IMR-90 (cell line): ENCODE data around the gene CHCT1. TPM values are rescaled to one million over a fixed set of nuclear protein-coding genes. Genes with fewer than 3 reads are reported as not detected.

Experiments
- ATAC-seq: fragments of 200-7000 bp; cut with Tn5 transposase; 2 replicates; pipeline ENCODE4 v1.9.1; 2020; ENCODE audit warnings: low read depth, mild to moderate bottlenecking, moderate library complexity
- BruUV-seq: library from RNA; stranded (reverse); fragments of 400-500 nt; replicated peaks from 2 replicates; lab custom pipeline; 2021; lab: Mats Ljungman, UMichigan
- CTCF ChIA-PET: fragments of 300-600 bp; formaldehyde crosslinking; extraction: SDS; loops from one replicate; lab custom pipeline; 2021; ENCODE audit warnings: antibody characterized with exemption; lab: Yijun Ruan, JAX
- POLR2A ChIA-PET: fragments of 300-600 bp; sonication (Branson Sonifier 250); formaldehyde crosslinking; loops from one replicate; lab custom pipeline; 2022; ENCODE audit warnings: antibody characterized with exemption; ENCODE audit not compliant: unreplicated experiment; lab: Charles Lee
- DNase-seq: peaks from one replicate; pipeline ENCODE4 v3.0.0; 2013
- H2AFZ ChIP-seq: replicated peaks from 2 replicates; pipeline ENCODE3; 2013; ENCODE audit warnings: low read length, mild to moderate bottlenecking; ENCODE audit not compliant: poor library complexity
- H2AK5ac ChIP-seq: 2 replicates; pipeline ENCODE4 v1.6.1; 2013; ENCODE audit warnings: low read depth, low read length, inconsistent platforms
- H2AK9ac ChIP-seq: replicated peaks from 2 replicates; pipeline ENCODE3; 2013; ENCODE audit warnings: mild to moderate bottlenecking, low read depth, low read length, moderate library complexity; ENCODE audit not compliant: poor library complexity
- H2BK120ac ChIP-seq: 2 replicates; pipeline ENCODE4 v1.6.1; 2013; ENCODE audit warnings: low read depth, low read length, inconsistent platforms
- H2BK15ac ChIP-seq: 3 replicates; pipeline ENCODE4 v1.6.1; 2013; ENCODE audit warnings: low read depth, low read length, inconsistent platforms
- H2BK20ac ChIP-seq: 2 replicates; pipeline ENCODE4 v1.6.1; 2013; ENCODE audit warnings: low read depth, mild to moderate bottlenecking, inconsistent platforms, low read length, moderate library complexity
- H2BK5ac ChIP-seq: 2 replicates; pipeline ENCODE4 v1.6.1; 2013; ENCODE audit warnings: mild to moderate bottlenecking, low read depth, low read length, inconsistent platforms; ENCODE audit not compliant: poor library complexity, severe bottlenecking
- H3K14ac ChIP-seq: replicated peaks from 2 replicates; pipeline ENCODE4 v1.6.1; 2013; ENCODE audit warnings: low read depth, low read length, inconsistent platforms
- H3K18ac ChIP-seq: 2 replicates; pipeline ENCODE4 v1.6.1; 2013; ENCODE audit warnings: low read depth, low read length, control low read depth
- H3K23ac ChIP-seq: 2 replicates; pipeline ENCODE4 v1.6.1; 2013; ENCODE audit warnings: low read depth, low read length, inconsistent platforms
- H3K27ac ChIP-seq: 2 replicates; pipeline ENCODE4 v1.5.1; 2013; ENCODE audit warnings: mild to moderate bottlenecking, control low read depth, low read length; ENCODE audit not compliant: insufficient read depth
- H3K27me3 ChIP-seq: 2 replicates; pipeline ENCODE4 v1.6.1; 2013; ENCODE audit warnings: low read length; ENCODE audit not compliant: control insufficient read depth, insufficient read depth
- H3K36me3 ChIP-seq: 2 replicates; pipeline ENCODE4 v1.6.1; 2013; ENCODE audit warnings: low read length, mixed read lengths; ENCODE audit not compliant: control insufficient read depth, insufficient read depth
- H3K4ac ChIP-seq: 2 replicates; pipeline ENCODE4 v1.6.1; 2013; ENCODE audit warnings: low read depth, low read length, inconsistent platforms
- H3K4me1 ChIP-seq: 2 replicates; pipeline ENCODE4 v1.6.1; 2013; ENCODE audit warnings: low read length, mixed read lengths; ENCODE audit not compliant: control insufficient read depth, insufficient read depth
- H3K4me2 ChIP-seq: 2 replicates; pipeline ENCODE4 v1.6.1; 2013; ENCODE audit warnings: low read depth, mild to moderate bottlenecking, control low read depth, low read length, moderate library complexity
- H3K4me3 ChIP-seq: 2 replicates; pipeline ENCODE4 v1.5.1; 2013; ENCODE audit warnings: low read depth, mild to moderate bottlenecking, control low read depth, low read length, moderate library complexity; ENCODE audit not compliant: insufficient read depth
- H3K56ac ChIP-seq: 2 replicates; pipeline ENCODE4 v1.6.1; 2013; ENCODE audit warnings: low read length, inconsistent platforms; ENCODE audit not compliant: insufficient read depth; ENCODE audit errors: extremely low read depth
- H3K79me1 ChIP-seq, 2 experiments: 2 replicates each; pipeline ENCODE4 v1.6.1; 2013; ENCODE audit warnings: low read length in 2 of 2, inconsistent platforms in 1 of 2, low read depth in 1 of 2
- H3K9ac ChIP-seq: 2 replicates; pipeline ENCODE4 v1.6.1; 2013; ENCODE audit warnings: low read depth, low read length, control low read depth
- H3K9me1 ChIP-seq: 2 replicates; pipeline ENCODE4 v1.6.1; 2013; ENCODE audit warnings: low read length, inconsistent platforms; ENCODE audit not compliant: insufficient read depth
- H3K9me3 ChIP-seq: 2 replicates; pipeline ENCODE4 v1.6.1; 2013; ENCODE audit warnings: low read length; ENCODE audit not compliant: control insufficient read depth, insufficient read depth
- H4K20me1 ChIP-seq: 2 replicates; pipeline ENCODE4 v1.6.1; 2013; ENCODE audit warnings: low read length, inconsistent platforms; ENCODE audit not compliant: insufficient read depth
- H4K5ac ChIP-seq: 2 replicates; pipeline ENCODE4 v1.6.1; 2013; ENCODE audit warnings: mild to moderate bottlenecking, low read depth, low read length, control low read depth
- H4K8ac ChIP-seq, 2 experiments: 2 replicates each; pipeline ENCODE4 v1.6.1; 2013; ENCODE audit warnings: low read depth in 2 of 2, low read length in 2 of 2, control low read depth in 1 of 2, inconsistent platforms in 1 of 2
- H4K91ac ChIP-seq: 2 replicates; pipeline ENCODE4 v1.6.1; 2013; ENCODE audit warnings: low read depth, low read length, inconsistent platforms; ENCODE audit not compliant: insufficient read depth
- BHLHE40 ChIP-seq: fragments of 150-350 bp; IDR thresholded peaks from 2 replicates; pipeline ENCODE4 v1.6.1; 2016; ENCODE audit warnings: mild to moderate bottlenecking, low read depth, low read length
- CEBPB ChIP-seq: IDR thresholded peaks from 2 replicates; pipeline ENCODE4 v1.6.1; 2012; ENCODE audit warnings: low read depth, low read length, improper control_type of control experiment
- CHD1 ChIP-seq: IDR thresholded peaks from 2 replicates; pipeline ENCODE4 v1.6.1; 2012; ENCODE audit warnings: low read depth, low read length, improper control_type of control experiment
- FOS ChIP-seq: fragments of 150-350 bp; IDR thresholded peaks from 2 replicates; pipeline ENCODE4 v1.6.1; 2016; ENCODE audit warnings: low read depth, low read length
- MAFK ChIP-seq: IDR thresholded peaks from 2 replicates; pipeline ENCODE4 v1.6.1; 2012; ENCODE audit warnings: low read depth, low read length, improper control_type of control experiment
- MAZ ChIP-seq: IDR thresholded peaks from 2 replicates; pipeline ENCODE4 v1.6.1; 2012; ENCODE audit warnings: low read depth, mild to moderate bottlenecking, low read length, improper control_type of control experiment, moderate library complexity, borderline replicate concordance
- MXI1 ChIP-seq: IDR thresholded peaks from 2 replicates; pipeline ENCODE4 v1.6.1; 2012; ENCODE audit warnings: low read depth, mild to moderate bottlenecking, low read length, moderate library complexity, borderline replicate concordance
- NFE2L2 ChIP-seq: fragments of 150-350 bp; IDR thresholded peaks from 2 replicates; pipeline ENCODE4 v1.6.1; 2016; ENCODE audit warnings: low read depth, mild to moderate bottlenecking, low read length
- POLR2A ChIP-seq: IDR thresholded peaks from 2 replicates; pipeline ENCODE4 v1.6.1; 2012; ENCODE audit warnings: mild to moderate bottlenecking, low read depth, low read length
- RAD21 ChIP-seq: IDR thresholded peaks from 2 replicates; pipeline ENCODE4 v1.6.1; 2012; ENCODE audit warnings: low read length, improper control_type of control experiment
- RCOR1 ChIP-seq: IDR thresholded peaks from 2 replicates; pipeline ENCODE4 v1.6.1; 2012; ENCODE audit warnings: mild to moderate bottlenecking, low read length, improper control_type of control experiment; ENCODE audit not compliant: insufficient replicate concordance
- RFX5 ChIP-seq: IDR thresholded peaks from 2 replicates; pipeline ENCODE4 v1.8.0; 2012; ENCODE audit warnings: low read depth, mild to moderate bottlenecking, low read length, moderate library complexity
- SMC3 ChIP-seq: fragments of 150-350 bp; IDR thresholded peaks from 2 replicates; pipeline ENCODE4 v1.6.1; 2016; ENCODE audit warnings: low read depth, mild to moderate bottlenecking, antibody characterized with exemption, low read length, moderate library complexity
- WGBS, 2 experiments: methylation state at CpG; one replicate each; pipeline versions ENCODE4 v1.1.5 to v1.1.7; 2013; ENCODE audit warnings: missing lambda C conversion rate in 2 of 2; ENCODE audit not compliant: insufficient read length in 1 of 2; ENCODE audit errors: extremely low coverage in 2 of 2; 5-methylcytosine and 5-hydroxymethylcytosine counted together
- dilution Hi-C: fragments of 300-500 bp; cut with HindIII; formaldehyde crosslinking; loops from one replicate; pipeline ENCODE4 v1.14.3; 2018; ENCODE audit warnings: low sequenced_read_pairs; ENCODE audit not compliant: unreplicated experiment
- in situ Hi-C: fragments of 300-500 bp; cut with MboI; formaldehyde crosslinking; loops from 3 replicates; pipeline ENCODE4 v1.14.3; 2019; ENCODE audit warnings: low sequenced_read_pairs, inconsistent platforms, mixed read lengths
- intact Hi-C: fragments of 100-400 bp; cut with micrococcal nuclease; formaldehyde crosslinking; loops from 2 replicates; pipeline ENCODE4 v1.10.0; 2022
- polyA plus RNA-seq, 3 experiments: library from polyadenylated mRNA; depleted of rRNA; stranded (reverse); fragments of >200 nt; gene quantifications; 2 replicates each; pipeline ENCODE4 v1.2.3, GENCODE V29; 2012; ENCODE audit warnings: low replicate concordance in 1 of 3
- total RNA-seq: library from RNA; depleted of rRNA; stranded (reverse); fragments of >200 nt; gene quantifications from 2 replicates; pipeline ENCODE4 v1.2.3, GENCODE V29; 2012
- TF ChIP-seq, protein P1 (sequence below): fragments of 150-350 bp; IDR thresholded peaks from 2 replicates; pipeline ENCODE4 v1.6.1; 2016; ENCODE audit warnings: low read depth, mild to moderate bottlenecking, low read length, moderate library complexity, borderline replicate concordance

Gene CHCT1
- total and polyA plus RNA-seq, 2 of the 4 experiments (the other 2 are of a cell fraction) = not detected

DNA sequence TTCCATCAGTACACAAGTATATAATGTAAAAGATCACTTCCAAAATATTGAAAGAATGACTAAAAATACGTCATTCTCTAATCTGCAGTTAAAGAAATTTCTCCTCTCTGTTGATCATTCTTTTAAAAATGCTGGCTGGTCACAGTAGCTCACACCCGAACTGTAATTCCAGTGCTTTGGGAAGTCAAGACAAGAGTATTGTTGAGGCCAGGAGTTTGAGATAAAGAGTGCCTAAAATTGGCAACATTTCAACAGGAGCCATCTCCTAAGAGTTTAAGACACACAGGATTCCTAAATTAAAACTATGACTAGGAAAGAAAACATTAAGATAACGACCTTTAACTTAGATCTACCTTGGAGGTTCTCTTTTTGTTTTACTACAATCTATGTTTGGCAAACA, 25.9 kb upstream of the CHCT1 start:
- TF ChIP-seq RFX5 (no peak), RAD21 (no peak), MAFK (no peak), BHLHE40 (no peak), POLR2A (no peak), CHD1 (no peak), FOS (no peak), NFE2L2 (no peak), MXI1 (no peak), RCOR1 (no peak), CEBPB (no peak), SMC3 (no peak), MAZ (no peak)
- TF ChIP-seq, protein P1, sequence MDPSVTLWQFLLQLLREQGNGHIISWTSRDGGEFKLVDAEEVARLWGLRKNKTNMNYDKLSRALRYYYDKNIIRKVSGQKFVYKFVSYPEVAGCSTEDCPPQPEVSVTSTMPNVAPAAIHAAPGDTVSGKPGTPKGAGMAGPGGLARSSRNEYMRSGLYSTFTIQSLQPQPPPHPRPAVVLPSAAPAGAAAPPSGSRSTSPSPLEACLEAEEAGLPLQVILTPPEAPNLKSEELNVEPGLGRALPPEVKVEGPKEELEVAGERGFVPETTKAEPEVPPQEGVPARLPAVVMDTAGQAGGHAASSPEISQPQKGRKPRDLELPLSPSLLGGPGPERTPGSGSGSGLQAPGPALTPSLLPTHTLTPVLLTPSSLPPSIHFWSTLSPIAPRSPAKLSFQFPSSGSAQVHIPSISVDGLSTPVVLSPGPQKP = no peak
- no peaks in the 10 kb centered on the region for H3K9me1 ChIP-seq
- H4K20me1 ChIP-seq = no peaks in the 10 kb centered on the region
- no peak overlapping the region for H3K14ac ChIP-seq
- no TSS peak for BruUV-seq
- no peak overlapping the region for H2BK15ac ChIP-seq
- H3K4me3 ChIP-seq = no peak overlapping the region
- H2AFZ ChIP-seq = no peak overlapping the region
- no peak overlapping the region for H2BK120ac ChIP-seq
- no peak overlapping the region for H2AK9ac ChIP-seq
- no peak overlapping the region for H4K5ac ChIP-seq
- intact Hi-C loops (no loop called here), in situ Hi-C loops (no loop called here), dilution Hi-C loops (no loop called here)
- H3K27me3 ChIP-seq = no peaks in the 10 kb centered on the region
- ChIA-PET POLR2A (no interaction called here), CTCF (no interaction called here)
- no peak overlapping the region for H3K18ac ChIP-seq
- H4K91ac ChIP-seq = no peak overlapping the region
- DNase-seq (no peak), ATAC-seq (no peak)
- no peaks in the 10 kb centered on the region for H3K9me3 ChIP-seq
- no peak overlapping the region for H2AK5ac ChIP-seq
- no peaks in the 10 kb centered on the region for H3K36me3 ChIP-seq
- no peak overlapping the region for H3K4ac ChIP-seq
- H3K4me1 ChIP-seq = no peaks in the 10 kb centered on the region
- H4K8ac ChIP-seq = no peak overlapping the region
- no CpG with 5 or more reads among the region's 3 CpGs for WGBS, 2 experiments
- no peak overlapping the region for H3K27ac ChIP-seq
- H2BK20ac ChIP-seq = no peak overlapping the region
- H3K4me2 ChIP-seq = no peak overlapping the region
- H3K23ac ChIP-seq = no peak overlapping the region
- H3K56ac ChIP-seq = no peak overlapping the region
- H3K9ac ChIP-seq = no peak overlapping the region
- peaks cover 1 to 9% of the 10 kb centered on the region in 2 experiments; a peak in 2 of 4 replicates for H3K79me1 ChIP-seq
- no peak overlapping the region for H2BK5ac ChIP-seq
